SK-N-SH treated with all-trans-retinoic acid at 6 μM for 48 hours (cell line): ENCODE results near the gene ARIH2.
A peak's percentile ranks its signal among the peaks of the same experiment; 100 is the strongest.

Experiments used
- ATAC-seq: fragments of 200-7000 bp; cut with Tn5 transposase; 3 replicates; pipeline ENCODE4 v1.9.1; 2020; ENCODE audit warnings: mild to moderate bottlenecking, moderate library complexity
- ARNTL ChIP-seq: fragments of 450-650 bp; formaldehyde crosslinking; IDR thresholded peaks from 2 replicates; pipeline ENCODE4 v1.5.0; 2020; ENCODE audit warnings: low read depth, mild to moderate bottlenecking, moderate library complexity, borderline replicate concordance
- CSDC2 ChIP-seq: fragments of 250-450 bp; sonication (Bioruptor Pico); IDR thresholded peaks from 2 replicates; pipeline ENCODE4 v1.5.0; 2020; ENCODE audit warnings: mild to moderate bottlenecking, moderate library complexity
- OSR1 ChIP-seq: fragments of 250-450 bp; sonication (Bioruptor Pico); IDR thresholded peaks from 2 replicates; pipeline ENCODE4 v1.8.0; 2022; ENCODE audit warnings: moderate library complexity, mild to moderate bottlenecking, inconsistent platforms
- PPARA ChIP-seq: fragments of 250-450 bp; sonication (Bioruptor Pico); IDR thresholded peaks from 2 replicates; pipeline ENCODE4 v1.5.0; 2020; ENCODE audit warnings: mild to moderate bottlenecking, borderline replicate concordance
- RARB ChIP-seq: fragments of 250-450 bp; sonication (Bioruptor Pico); IDR thresholded peaks from 2 replicates; pipeline ENCODE4 v1.8.0; 2021; ENCODE audit warnings: mild to moderate bottlenecking, moderate library complexity
- SNAI2 ChIP-seq: fragments of 250-450 bp; sonication (Bioruptor Pico); IDR thresholded peaks from 2 replicates; pipeline ENCODE4 v1.5.0; 2020; ENCODE audit warnings: mild to moderate bottlenecking, moderate library complexity
- TCF4 ChIP-seq: fragments of 250-450 bp; sonication (Bioruptor Pico); IDR thresholded peaks from 2 replicates; pipeline ENCODE4 v1.8.0; 2021; ENCODE audit warnings: mild to moderate bottlenecking, moderate library complexity, borderline replicate concordance
- ZFP3 ChIP-seq: fragments of 250-450 bp; sonication (Bioruptor Pico); IDR thresholded peaks from 2 replicates; pipeline ENCODE4 v1.5.0; 2020; ENCODE audit warnings: mild to moderate bottlenecking, moderate library complexity
- ZNF8 ChIP-seq: fragments of 450-650 bp; formaldehyde crosslinking; IDR thresholded peaks from 2 replicates; pipeline ENCODE4 v1.5.0; 2020; ENCODE audit warnings: mild to moderate bottlenecking, moderate library complexity
- TF ChIP-seq, protein P1 (sequence below): fragments of 250-450 bp; sonication (Bioruptor Pico); IDR thresholded peaks from 2 replicates; pipeline ENCODE4 v1.5.1; 2021; ENCODE audit warnings: mild to moderate bottlenecking, moderate library complexity
- TF ChIP-seq, protein P2 (sequence below): fragments of 250-450 bp; sonication (Bioruptor Pico); IDR thresholded peaks from 2 replicates; pipeline ENCODE4 v1.5.0; 2020; ENCODE audit warnings: mild to moderate bottlenecking, moderate library complexity
- TF ChIP-seq, protein P3 (sequence below): fragments of 250-450 bp; sonication (Bioruptor Pico); IDR thresholded peaks from 2 replicates; pipeline ENCODE4 v1.5.1; 2020; ENCODE audit warnings: low read depth, mild to moderate bottlenecking, moderate library complexity
- TF ChIP-seq, protein P4 (sequence below): fragments of 250-450 bp; sonication (Bioruptor Pico); IDR thresholded peaks from 2 replicates; pipeline ENCODE4 v1.8.0; 2021; ENCODE audit warnings: low read depth, mild to moderate bottlenecking, moderate library complexity, borderline replicate concordance
- TF ChIP-seq, protein P5 (sequence below): fragments of 250-450 bp; sonication (Bioruptor Pico); IDR thresholded peaks from 2 replicates; pipeline ENCODE4 v1.8.0; 2020; ENCODE audit warnings: mild to moderate bottlenecking, moderate library complexity, borderline replicate concordance

The ARIH2 gene

DNA sequence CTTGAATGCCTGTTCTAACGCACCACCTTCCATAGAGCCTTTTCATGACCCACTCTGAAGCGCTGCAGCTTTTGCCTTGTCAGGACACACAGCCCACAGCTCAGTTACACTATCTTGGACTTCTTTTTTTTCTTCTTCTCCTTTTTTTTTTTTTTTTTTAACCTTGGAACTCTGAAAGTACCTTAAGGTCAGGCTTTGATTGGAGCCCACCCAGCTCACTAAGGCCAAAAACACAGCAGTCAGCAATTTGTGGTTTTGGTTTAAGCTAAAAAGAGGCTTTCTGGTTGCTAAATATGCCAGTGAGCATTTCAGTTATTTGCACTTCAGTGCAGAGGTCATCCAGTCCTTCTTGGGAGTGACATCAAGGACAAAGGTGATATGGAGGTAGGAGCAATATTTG lies 21.7 kb upstream of the ARIH2 start:
- ATAC-seq = no peak
- TF ChIP-seq, protein P1, sequence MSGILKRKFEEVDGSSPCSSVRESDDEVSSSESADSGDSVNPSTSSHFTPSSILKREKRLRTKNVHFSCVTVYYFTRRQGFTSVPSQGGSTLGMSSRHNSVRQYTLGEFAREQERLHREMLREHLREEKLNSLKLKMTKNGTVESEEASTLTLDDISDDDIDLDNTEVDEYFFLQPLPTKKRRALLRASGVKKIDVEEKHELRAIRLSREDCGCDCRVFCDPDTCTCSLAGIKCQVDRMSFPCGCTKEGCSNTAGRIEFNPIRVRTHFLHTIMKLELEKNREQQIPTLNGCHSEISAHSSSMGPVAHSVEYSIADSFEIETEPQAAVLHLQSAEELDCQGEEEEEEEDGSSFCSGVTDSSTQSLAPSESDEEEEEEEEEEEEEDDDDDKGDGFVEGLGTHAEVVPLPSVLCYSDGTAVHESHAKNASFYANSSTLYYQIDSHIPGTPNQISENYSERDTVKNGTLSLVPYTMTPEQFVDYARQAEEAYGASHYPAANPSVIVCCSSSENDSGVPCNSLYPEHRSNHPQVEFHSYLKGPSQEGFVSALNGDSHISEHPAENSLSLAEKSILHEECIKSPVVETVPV = no peak
- TF ChIP-seq, protein P2, sequence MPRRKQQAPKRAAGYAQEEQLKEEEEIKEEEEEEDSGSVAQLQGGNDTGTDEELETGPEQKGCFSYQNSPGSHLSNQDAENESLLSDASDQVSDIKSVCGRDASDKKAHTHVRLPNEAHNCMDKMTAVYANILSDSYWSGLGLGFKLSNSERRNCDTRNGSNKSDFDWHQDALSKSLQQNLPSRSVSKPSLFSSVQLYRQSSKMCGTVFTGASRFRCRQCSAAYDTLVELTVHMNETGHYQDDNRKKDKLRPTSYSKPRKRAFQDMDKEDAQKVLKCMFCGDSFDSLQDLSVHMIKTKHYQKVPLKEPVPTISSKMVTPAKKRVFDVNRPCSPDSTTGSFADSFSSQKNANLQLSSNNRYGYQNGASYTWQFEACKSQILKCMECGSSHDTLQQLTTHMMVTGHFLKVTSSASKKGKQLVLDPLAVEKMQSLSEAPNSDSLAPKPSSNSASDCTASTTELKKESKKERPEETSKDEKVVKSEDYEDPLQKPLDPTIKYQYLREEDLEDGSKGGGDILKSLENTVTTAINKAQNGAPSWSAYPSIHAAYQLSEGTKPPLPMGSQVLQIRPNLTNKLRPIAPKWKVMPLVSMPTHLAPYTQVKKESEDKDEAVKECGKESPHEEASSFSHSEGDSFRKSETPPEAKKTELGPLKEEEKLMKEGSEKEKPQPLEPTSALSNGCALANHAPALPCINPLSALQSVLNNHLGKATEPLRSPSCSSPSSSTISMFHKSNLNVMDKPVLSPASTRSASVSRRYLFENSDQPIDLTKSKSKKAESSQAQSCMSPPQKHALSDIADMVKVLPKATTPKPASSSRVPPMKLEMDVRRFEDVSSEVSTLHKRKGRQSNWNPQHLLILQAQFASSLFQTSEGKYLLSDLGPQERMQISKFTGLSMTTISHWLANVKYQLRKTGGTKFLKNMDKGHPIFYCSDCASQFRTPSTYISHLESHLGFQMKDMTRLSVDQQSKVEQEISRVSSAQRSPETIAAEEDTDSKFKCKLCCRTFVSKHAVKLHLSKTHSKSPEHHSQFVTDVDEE = no peak
- TF ChIP-seq RARB (CRISPR knock-in tag) (no peak), OSR1 (CRISPR knock-in tag) (no peak), SNAI2 (CRISPR knock-in tag) (no peak), TCF4 (CRISPR knock-in tag) (no peak), CSDC2 (no peak)
- TF ChIP-seq, protein P3, sequence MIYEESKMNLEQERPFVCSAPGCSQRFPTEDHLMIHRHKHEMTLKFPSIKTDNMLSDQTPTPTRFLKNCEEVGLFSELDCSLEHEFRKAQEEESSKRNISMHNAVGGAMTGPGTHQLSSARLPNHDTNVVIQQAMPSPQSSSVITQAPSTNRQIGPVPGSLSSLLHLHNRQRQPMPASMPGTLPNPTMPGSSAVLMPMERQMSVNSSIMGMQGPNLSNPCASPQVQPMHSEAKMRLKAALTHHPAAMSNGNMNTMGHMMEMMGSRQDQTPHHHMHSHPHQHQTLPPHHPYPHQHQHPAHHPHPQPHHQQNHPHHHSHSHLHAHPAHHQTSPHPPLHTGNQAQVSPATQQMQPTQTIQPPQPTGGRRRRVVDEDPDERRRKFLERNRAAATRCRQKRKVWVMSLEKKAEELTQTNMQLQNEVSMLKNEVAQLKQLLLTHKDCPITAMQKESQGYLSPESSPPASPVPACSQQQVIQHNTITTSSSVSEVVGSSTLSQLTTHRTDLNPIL (CRISPR knock-in tag) = no peak
- TF ChIP-seq, protein P4, sequence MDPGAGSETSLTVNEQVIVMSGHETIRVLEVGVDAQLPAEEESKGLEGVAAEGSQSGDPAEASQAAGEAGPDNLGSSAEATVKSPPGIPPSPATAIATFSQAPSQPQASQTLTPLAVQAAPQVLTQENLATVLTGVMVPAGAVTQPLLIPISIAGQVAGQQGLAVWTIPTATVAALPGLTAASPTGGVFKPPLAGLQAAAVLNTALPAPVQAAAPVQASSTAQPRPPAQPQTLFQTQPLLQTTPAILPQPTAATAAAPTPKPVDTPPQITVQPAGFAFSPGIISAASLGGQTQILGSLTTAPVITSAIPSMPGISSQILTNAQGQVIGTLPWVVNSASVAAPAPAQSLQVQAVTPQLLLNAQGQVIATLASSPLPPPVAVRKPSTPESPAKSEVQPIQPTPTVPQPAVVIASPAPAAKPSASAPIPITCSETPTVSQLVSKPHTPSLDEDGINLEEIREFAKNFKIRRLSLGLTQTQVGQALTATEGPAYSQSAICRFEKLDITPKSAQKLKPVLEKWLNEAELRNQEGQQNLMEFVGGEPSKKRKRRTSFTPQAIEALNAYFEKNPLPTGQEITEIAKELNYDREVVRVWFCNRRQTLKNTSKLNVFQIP (CRISPR knock-in tag) = no peak

DNA sequence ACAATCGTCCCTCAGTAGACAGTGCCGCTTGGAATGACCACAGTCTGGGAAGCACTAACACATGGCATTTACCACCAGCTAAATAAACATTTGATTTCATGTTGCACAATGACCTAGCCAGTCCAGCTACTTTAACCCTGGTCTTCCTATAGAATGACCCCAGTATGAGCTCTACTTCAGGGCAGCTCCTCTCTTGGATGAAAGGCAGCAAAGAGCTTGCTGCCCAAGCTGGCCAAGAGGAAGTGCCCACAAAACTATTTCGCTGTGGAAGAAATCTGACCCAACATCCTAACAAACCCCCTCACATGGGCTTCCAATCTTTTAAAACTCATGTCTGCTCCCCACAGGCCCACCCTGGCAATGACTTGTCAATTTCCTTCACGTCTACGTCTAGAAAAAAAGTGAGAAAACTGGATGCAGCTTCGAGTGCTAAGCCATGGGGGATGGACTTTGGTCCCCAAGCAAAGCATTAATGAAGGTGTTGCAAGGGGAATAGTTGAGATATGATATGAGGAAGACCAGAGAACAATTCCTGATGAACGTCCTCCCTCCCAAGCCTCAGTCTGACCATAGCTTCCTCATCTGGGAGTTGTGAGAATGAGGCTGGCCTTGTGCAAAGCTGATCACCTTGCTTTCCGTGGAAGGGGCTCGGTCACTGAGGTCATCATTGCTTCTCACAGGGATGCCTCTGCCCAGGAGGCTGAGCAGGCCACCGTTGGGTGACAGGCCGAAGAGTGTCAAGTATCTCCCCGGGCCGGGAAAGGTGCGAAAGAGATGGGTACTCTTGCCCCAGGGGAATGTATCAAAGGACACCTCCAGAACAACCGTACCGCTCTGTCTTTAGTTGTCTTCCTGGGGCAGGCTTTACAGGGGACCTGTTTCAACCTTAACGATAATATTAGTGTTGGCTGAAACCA lies 20.9 kb upstream of the ARIH2 start:
- TF ChIP-seq TCF4 (CRISPR knock-in tag) (no peak), RARB (CRISPR knock-in tag) (no peak), ARNTL (CRISPR knock-in tag) (no peak), ZNF8 (CRISPR knock-in tag) (no peak), ZFP3 (CRISPR knock-in tag) (no peak), CSDC2 (no peak)
- TF ChIP-seq, protein P1 = no peak
- TF ChIP-seq, protein P5, sequence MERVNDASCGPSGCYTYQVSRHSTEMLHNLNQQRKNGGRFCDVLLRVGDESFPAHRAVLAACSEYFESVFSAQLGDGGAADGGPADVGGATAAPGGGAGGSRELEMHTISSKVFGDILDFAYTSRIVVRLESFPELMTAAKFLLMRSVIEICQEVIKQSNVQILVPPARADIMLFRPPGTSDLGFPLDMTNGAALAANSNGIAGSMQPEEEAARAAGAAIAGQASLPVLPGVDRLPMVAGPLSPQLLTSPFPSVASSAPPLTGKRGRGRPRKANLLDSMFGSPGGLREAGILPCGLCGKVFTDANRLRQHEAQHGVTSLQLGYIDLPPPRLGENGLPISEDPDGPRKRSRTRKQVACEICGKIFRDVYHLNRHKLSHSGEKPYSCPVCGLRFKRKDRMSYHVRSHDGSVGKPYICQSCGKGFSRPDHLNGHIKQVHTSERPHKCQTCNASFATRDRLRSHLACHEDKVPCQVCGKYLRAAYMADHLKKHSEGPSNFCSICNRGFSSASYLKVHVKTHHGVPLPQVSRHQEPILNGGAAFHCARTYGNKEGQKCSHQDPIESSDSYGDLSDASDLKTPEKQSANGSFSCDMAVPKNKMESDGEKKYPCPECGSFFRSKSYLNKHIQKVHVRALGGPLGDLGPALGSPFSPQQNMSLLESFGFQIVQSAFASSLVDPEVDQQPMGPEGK (CRISPR knock-in tag) = no peak
- ATAC-seq = no peak; the same call in 2 of the 3 replicates

DNA sequence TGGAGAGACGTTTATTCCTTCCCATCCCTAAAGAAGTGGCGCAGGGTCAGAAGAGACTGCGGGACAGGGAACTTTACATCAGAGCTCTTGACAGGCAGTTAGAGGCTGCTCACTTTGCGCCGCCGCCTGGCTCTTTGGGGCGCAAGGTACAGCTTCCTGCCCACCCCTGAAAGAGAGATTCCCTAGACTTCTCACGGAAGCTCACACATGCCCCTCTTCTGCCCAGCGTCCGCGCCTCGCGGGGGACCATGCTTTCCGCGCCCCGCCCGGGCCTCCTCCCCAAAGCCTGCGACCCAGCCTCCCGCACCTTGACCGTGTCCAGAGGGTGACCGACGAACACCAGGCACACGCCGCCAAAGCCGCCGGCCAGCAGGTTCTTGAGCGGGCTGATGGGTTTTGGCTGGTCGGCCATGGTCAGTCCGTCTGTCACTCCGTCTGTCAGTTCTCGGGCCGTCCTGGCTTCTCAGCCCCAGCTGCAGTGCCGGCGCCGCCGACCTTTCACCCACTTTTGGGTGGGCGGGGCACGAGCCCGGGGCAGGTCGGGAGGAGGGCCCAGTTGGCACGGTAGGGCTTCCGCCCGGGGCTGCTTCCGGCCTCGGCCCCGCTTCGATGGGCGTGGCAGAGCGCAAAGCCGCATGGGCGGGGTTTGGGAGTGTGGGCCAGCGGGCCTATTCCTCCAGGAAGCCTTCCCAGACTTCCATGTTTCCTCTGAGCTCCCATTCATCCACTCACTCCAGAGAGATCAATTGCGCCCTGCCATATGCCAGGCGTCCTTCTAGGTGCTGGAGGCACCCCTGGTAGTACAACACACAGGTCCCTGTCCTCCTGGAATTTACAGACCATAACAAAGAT lies 20.0 kb upstream of the ARIH2 start, which contains the start of gene SLC25A20:
Gene SLC25A20 (minus strand): TSS at position 500 of the 852 bp plus-strand sequence. CDS start 88 bp downstream, at position 412.
- TF ChIP-seq PPARA (CRISPR knock-in tag) (peak; percentile 85; the same call in 1 of the 2 replicates), ZNF8 (CRISPR knock-in tag) (no peak), ARNTL (CRISPR knock-in tag) (no peak)
- TF ChIP-seq, protein P5 (CRISPR knock-in tag) = no peak

More for the DNA sequence above, 20.0 kb upstream of the ARIH2 start, which contains the start of gene SLC25A20:
- ATAC-seq = peak; percentile 95
